HepG2 (cell line): Measurements from ENCODE around the gene FUT8. TPM values are rescaled to one million over a fixed set of nuclear protein-coding genes. Genes with fewer than 3 reads are reported as not detected.
A peak's percentile ranks its signal among the peaks of the same experiment; 100 is the strongest.

ENCODE experiments used
- ATAC-seq: fragments of 200-7000 bp; cut with Tn5 transposase; 3 replicates; pipeline ENCODE4 v1.9.1; 2020; ENCODE audit warnings: mild to moderate bottlenecking, moderate library complexity
- BruUV-seq: library from RNA; stranded (reverse); fragments of 400-500 nt; replicated peaks from 2 replicates; lab custom pipeline; 2021; lab: Mats Ljungman, UMichigan
- CTCF ChIA-PET: fragments of 300-600 bp; formaldehyde crosslinking; extraction: SDS; loops from one replicate; lab custom pipeline; 2021; ENCODE audit warnings: low total read pairs, inconsistent platforms, low intra/inter-chr PET ratio; lab: Yijun Ruan, JAX
- POLR2A ChIA-PET: fragments of 350-600 bp; sonication (Branson Sonifier 250); formaldehyde crosslinking; loops from one replicate; lab custom pipeline; 2020; ENCODE audit warnings: antibody characterized with exemption, inconsistent platforms; lab: Yijun Ruan, JAX
- DNase-seq: peaks from one replicate; pipeline ENCODE4 v3.0.0-alpha.2; 2015; ENCODE audit warnings: low spot score
- FAIRE-seq: peaks from 3 replicates; lab custom pipeline; 2011; peaks lifted over from hg19 to GRCh38; lab: Jason Lieb, UNC
- H2AFZ ChIP-seq: one replicate; pipeline ENCODE4 v1.6.1; 2011; ENCODE audit warnings: low read length, inconsistent platforms
- H3K27ac ChIP-seq: fragments of 300-600 bp; 3 replicates; pipeline ENCODE4 v1.8.0; 2011; ENCODE audit warnings: mixed run types, mild to moderate bottlenecking, mixed read lengths, low read length, inconsistent platforms; ENCODE audit not compliant: insufficient read depth; ENCODE audit errors: extremely low read length
- H3K27me3 ChIP-seq, 2 experiments: fragments of 200-600 bp in 1 of 2; 2 replicates in 1 of 2; 3 replicates in 1 of 2; pipeline versions ENCODE4 v1.6.0 to v1.8.0; 2011; ENCODE audit warnings: low read length in 2 of 2, mild to moderate bottlenecking in 2 of 2, moderate library complexity in 2 of 2, inconsistent platforms in 1 of 2; ENCODE audit not compliant: insufficient read depth in 2 of 2, control insufficient read depth in 1 of 2
- H3K36me3 ChIP-seq, 2 experiments: fragments of 200-600 bp in 1 of 2; replicated peaks in 1 of 2; 2 replicates in 1 of 2; 3 replicates in 1 of 2; pipeline versions ENCODE4 v1.5.1 to v1.8.0; 2011; ENCODE audit warnings: low read length in 2 of 2, inconsistent platforms in 1 of 2; ENCODE audit not compliant: insufficient read depth in 2 of 2, control insufficient read depth in 1 of 2
- H3K4me1 ChIP-seq: 2 replicates; pipeline ENCODE4 v1.5.1; 2012; ENCODE audit warnings: low read length, inconsistent platforms; ENCODE audit not compliant: insufficient read depth
- H3K4me2 ChIP-seq: 2 replicates; pipeline ENCODE4 v1.6.0; 2011; ENCODE audit warnings: low read depth, low read length, inconsistent platforms
- H3K4me3 ChIP-seq, 3 experiments: fragments of 200-600 bp in 1 of 3; sonication (generic), shearing (Covaris generic) in 1 of 3; replicated peaks in 1 of 3; 2 replicates each; pipeline ENCODE4 v1.5.1; 2011 to 2016; ENCODE audit warnings: low read length in 3 of 3, inconsistent platforms in 2 of 3, low read depth in 2 of 3, mild to moderate bottlenecking in 2 of 3, control low read depth in 1 of 3, mixed read lengths in 1 of 3; ENCODE audit not compliant: insufficient read depth in 1 of 3
- H3K79me2 ChIP-seq: one replicate; pipeline ENCODE4 v1.6.1; 2011; ENCODE audit warnings: low read length, inconsistent platforms; ENCODE audit not compliant: insufficient read depth
- H3K9ac ChIP-seq: 2 replicates; pipeline ENCODE4 v1.6.0; 2011; ENCODE audit warnings: mild to moderate bottlenecking, low read depth, low read length, inconsistent platforms; ENCODE audit not compliant: insufficient read depth
- H3K9me3 ChIP-seq: 2 replicates; pipeline ENCODE4 v1.5.1; 2012; ENCODE audit warnings: mild to moderate bottlenecking, low read length
- H4K20me1 ChIP-seq: 2 replicates; pipeline ENCODE4 v1.6.0; 2011; ENCODE audit warnings: inconsistent platforms, mild to moderate bottlenecking, low read length, moderate library complexity; ENCODE audit not compliant: insufficient read depth
- DPF2 ChIP-seq: sonication (generic); formaldehyde crosslinking; IDR thresholded peaks from 2 replicates; pipeline ENCODE4 v1.4.0; 2020; ENCODE audit warnings: mild to moderate bottlenecking, low read depth, missing genetic modification reagents, borderline replicate concordance
- HMG20B ChIP-seq: conservative IDR thresholded peaks from 2 replicates; pipeline ENCODE4 v1.6.1; 2016; ENCODE audit warnings: missing genetic modification reagents, missing compliant biosample characterization
- HNRNPUL1 ChIP-seq: fragments of 200-400 bp; formaldehyde crosslinking; IDR thresholded peaks from 2 replicates; pipeline ENCODE4 v1.6.1; 2017; ENCODE audit warnings: low read depth, mild to moderate bottlenecking, low read length, moderate library complexity
- HOXA3 ChIP-seq: sonication (generic); formaldehyde crosslinking; IDR thresholded peaks from 2 replicates; pipeline ENCODE4 v1.5.0; 2020; ENCODE audit warnings: missing genetic modification reagents
- IRX3 ChIP-seq: sonication (generic); formaldehyde crosslinking; IDR thresholded peaks from 2 replicates; pipeline ENCODE4 v1.8.1; 2023; ENCODE audit warnings: mild to moderate bottlenecking, low read depth, missing genetic modification reagents, borderline replicate concordance
- MTA1 ChIP-seq: sonication (generic); formaldehyde crosslinking; IDR thresholded peaks from 2 replicates; pipeline ENCODE4 v1.4.0; 2020; ENCODE audit warnings: missing genetic modification reagents, mild to moderate bottlenecking, borderline replicate concordance
- NFYB ChIP-seq: sonication (generic); formaldehyde crosslinking; IDR thresholded peaks from 2 replicates; pipeline ENCODE4 v1.4.0; 2020; ENCODE audit warnings: missing genetic modification reagents
- PRMT3 ChIP-seq: sonication (generic); formaldehyde crosslinking; IDR thresholded peaks from 2 replicates; pipeline ENCODE4 v1.8.1; 2022; ENCODE audit warnings: low read depth, mild to moderate bottlenecking, moderate library complexity, missing genetic modification reagents, borderline replicate concordance
- RXRB ChIP-seq: IDR thresholded peaks from 2 replicates; pipeline ENCODE4 v1.6.1; 2016; ENCODE audit warnings: borderline replicate concordance, missing genetic modification reagents, missing compliant biosample characterization
- ZNF121 ChIP-seq: sonication (generic); formaldehyde crosslinking; IDR thresholded peaks from 2 replicates; pipeline ENCODE4 v1.5.0; 2020; ENCODE audit warnings: mild to moderate bottlenecking, missing genetic modification reagents
- ZNF251 ChIP-seq: sonication (generic); formaldehyde crosslinking; IDR thresholded peaks from 2 replicates; pipeline ENCODE4 v1.9.0; 2021; ENCODE audit warnings: mild to moderate bottlenecking, missing genetic modification reagents
- ZNF260 ChIP-seq: sonication (generic); formaldehyde crosslinking; IDR thresholded peaks from 2 replicates; pipeline ENCODE4 v1.4.0; 2020; ENCODE audit warnings: missing genetic modification reagents, low read depth, mild to moderate bottlenecking, borderline replicate concordance
- ZNF530 ChIP-seq: sonication (generic); formaldehyde crosslinking; IDR thresholded peaks from 2 replicates; pipeline ENCODE4 v1.5.0; 2020; ENCODE audit warnings: low read depth, mild to moderate bottlenecking, missing genetic modification reagents
- ZNF761 ChIP-seq: sonication (generic); formaldehyde crosslinking; conservative IDR thresholded peaks from 2 replicates; pipeline ENCODE4 v1.4.0; 2020; ENCODE audit warnings: mild to moderate bottlenecking, missing genetic modification reagents
- WGBS: methylation state at CpG from one replicate; pipeline ENCODE4 v1.1.6; 2017; ENCODE audit warnings: low lambda C conversion rate; 5-methylcytosine and 5-hydroxymethylcytosine counted together
- in situ Hi-C: cut with HindIII; loops from 2 replicates; pipeline ENCODE4 v1.10.0; 2017; ENCODE audit warnings: low pct_unique_long_range_greater_than_20kb; ENCODE audit not compliant: extremely low pct_ligation_motif_present
- intact Hi-C: fragments of 100-400 bp; cut with micrococcal nuclease; formaldehyde crosslinking; loops from one replicate; pipeline ENCODE4 v1.10.0; 2022; ENCODE audit not compliant: unreplicated experiment
- polyA plus RNA-seq, 8 experiments: library from polyadenylated mRNA; depleted of rRNA in 3 of 8; stranded (reverse) in 7 of 8; unstranded in 1 of 8; fragments of >200 nt; fragmentation: Illumina TruSeq in 4 of 8; extraction: Trizol in 4 of 8; gene quantifications; 2 replicates each; pipeline versions ENCODE4 v1.2.1 to v1.2.3, GENCODE V29; 2011 to 2016; ENCODE audit warnings: low read depth in 4 of 8, missing spikeins in 1 of 8, mixed read lengths in 1 of 8; ENCODE audit not compliant: insufficient read depth in 1 of 8
- total RNA-seq, 5 experiments: library from RNA; depleted of rRNA; stranded (reverse); fragments of >200 nt; fragmentation: Illumina TruSeq; extraction: Trizol; gene quantifications; 2 replicates each; pipeline ENCODE4 v1.2.3, GENCODE V29; 2016; ENCODE audit warnings: low read depth in 1 of 5
- TF ChIP-seq, protein P1 (sequence below): sonication (generic); formaldehyde crosslinking; IDR thresholded peaks from 2 replicates; pipeline ENCODE4 v1.4.0; 2020; ENCODE audit warnings: missing genetic modification reagents
- TF ChIP-seq, protein P2 (sequence below): IDR thresholded peaks from 2 replicates; pipeline ENCODE4 v1.6.1; 2016; ENCODE audit warnings: low read depth, borderline replicate concordance

The FUT8 gene
- total and polyA plus RNA-seq, 2 of the 13 experiments (the other 11 are each of a cell fraction or from before 2014, with no cell fraction given): 9.3 to 17.5 TPM

- no peaks in the 10 kb centered on the region for H3K36me3 ChIP-seq
- no peak overlapping the region for H3K9ac ChIP-seq
- DNase-seq: no peak
- CTCF ChIA-PET: interaction anchor here (2.8 kb wide), 1 partner anchor 414 kb away, joined by 10 read pairs; no protein-coding TSS in a partner anchor
- no peak for TF ChIP-seq ZNF761 (CRISPR knock-in tag)
- peak; percentile 58 for TF ChIP-seq ZNF121
- H3K4me2 ChIP-seq: peak overlapping the region; percentile 99; the same call in 1 of the 2 replicates
- H3K27ac ChIP-seq: no peak overlapping the region
- in situ Hi-C loops: loop anchor here (5.0 to 10.0 kb wide), 3 partner anchors 183 to 544 kb away; no protein-coding TSS in a partner anchor
- no peak for ATAC-seq
- no peak overlapping the region; a peak in 1 of 6 replicates for H3K4me3 ChIP-seq
- intact Hi-C loops: loop anchor here (1.0 to 10.0 kb wide), 2 partner anchors 246 to 664 kb away; no protein-coding TSS in a partner anchor
- BruUV-seq: no TSS peak
- no peak for FAIRE-seq
- peaks cover 11% of the 10 kb centered on the region for H3K79me2 ChIP-seq
- POLR2A ChIA-PET: interaction anchor here (1.4 to 2.7 kb wide), 7 partner anchors 75 to 184 kb away, joined by 3 to 26 read pairs (median 8); no protein-coding TSS in a partner anchor
- no peaks in the 10 kb centered on the region for H3K27me3 ChIP-seq
- H2AFZ ChIP-seq: no peak overlapping the region
- no peaks in the 10 kb centered on the region for H4K20me1 ChIP-seq
- 93% methylated on average over 2 of the region's 2 CpGs for WGBS
- H3K9me3 ChIP-seq: no peaks in the 10 kb centered on the region
- peaks cover 19% of the 10 kb centered on the region for H3K4me1 ChIP-seq
Measured at GRCh38 chr14:65410640-65411039, 1.9 kb upstream of the FUT8 start.

DNA sequence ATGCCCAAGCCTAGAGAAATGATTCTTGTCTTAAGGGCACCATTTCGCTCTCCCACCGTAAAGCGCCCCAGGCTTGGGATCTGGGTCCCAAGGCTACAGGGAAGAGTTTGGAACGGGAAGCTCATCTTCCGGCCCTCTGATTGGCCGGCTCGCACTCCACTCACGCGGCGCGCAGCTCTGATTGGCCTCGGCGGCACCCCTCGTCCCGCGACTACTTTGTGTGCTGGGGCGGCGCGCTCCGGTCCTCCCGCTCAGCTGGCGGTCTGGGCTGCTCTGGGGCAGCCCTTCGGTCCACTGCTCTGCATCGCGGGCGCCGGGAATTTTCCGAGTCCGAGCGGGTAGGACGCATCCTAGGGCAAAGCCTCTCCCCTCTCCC is 886 bp upstream of the FUT8 start:
- Histone ChIP-seq H2AFZ (peak overlapping the region; percentile 61), H3K9me3 (no peaks in the 10 kb centered on the region), H3K79me2 (peaks cover 16% of the 10 kb centered on the region), H3K4me3 (peak overlapping the region; percentile 70 to 94 (median 86)), H4K20me1 (no peaks in the 10 kb centered on the region), H3K27me3 (no peaks in the 10 kb centered on the region), H3K27ac (peak overlapping the region; percentile 59), H3K36me3 (no peaks in the 10 kb centered on the region), H3K9ac (peak overlapping the region; percentile 77), H3K4me1 (peaks cover 23% of the 10 kb centered on the region), H3K4me2 (peak overlapping the region; percentile 99)
- in situ Hi-C loops (loop anchor here (5.0 to 10.0 kb wide), 3 partner anchors 184 to 543 kb away; no protein-coding TSS in a partner anchor), intact Hi-C loops (loop anchor here (1.0 to 10.0 kb wide), 4 partner anchors 185 to 663 kb away; no protein-coding TSS in a partner anchor)
- POLR2A ChIA-PET: interaction anchor here (0.6 to 2.7 kb wide), 19 partner anchors 11 to 309 kb away, joined by 3 to 26 read pairs (median 5); partner anchors contain the start of gene MAX
- CTCF ChIA-PET: interaction anchor here (1.3 to 2.8 kb wide), 2 partner anchors 189 to 413 kb away, joined by 3 to 10 read pairs; no protein-coding TSS in a partner anchor
- ATAC-seq: peak; percentile 86
- BruUV-seq: no TSS peak
- peak; percentile 86 for DNase-seq
- peak; percentile 68 for FAIRE-seq
- under 1% methylated on average over 11 of the region's 31 CpGs for WGBS
- no peak for TF ChIP-seq ZNF251
- no peak for TF ChIP-seq HNRNPUL1
- TF ChIP-seq, protein P1, sequence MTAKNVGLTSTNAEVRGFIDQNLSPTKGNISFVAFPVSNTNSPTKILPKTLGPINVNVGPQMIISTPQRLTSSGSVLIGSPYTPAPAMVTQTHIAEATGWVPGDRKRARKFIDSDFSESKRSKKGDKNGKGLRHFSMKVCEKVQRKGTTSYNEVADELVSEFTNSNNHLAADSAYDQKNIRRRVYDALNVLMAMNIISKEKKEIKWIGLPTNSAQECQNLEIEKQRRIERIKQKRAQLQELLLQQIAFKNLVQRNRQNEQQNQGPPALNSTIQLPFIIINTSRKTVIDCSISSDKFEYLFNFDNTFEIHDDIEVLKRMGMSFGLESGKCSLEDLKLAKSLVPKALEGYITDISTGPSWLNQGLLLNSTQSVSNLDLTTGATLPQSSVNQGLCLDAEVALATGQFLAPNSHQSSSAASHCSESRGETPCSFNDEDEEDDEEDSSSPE (CRISPR knock-in tag): peak; percentile 55; the same call in 1 of the 2 replicates
- no peak for TF ChIP-seq ZNF260 (CRISPR knock-in tag)
- TF ChIP-seq HOXA3 (CRISPR knock-in tag): peak; percentile 25; the same call in 1 of the 2 replicates
- no peak for TF ChIP-seq PRMT3
- TF ChIP-seq HMG20B (CRISPR knock-in tag): peak; percentile 61; the same call in 1 of the 2 replicates
- TF ChIP-seq RXRB: peak; percentile 41; the same call in 1 of the 2 replicates
- TF ChIP-seq DPF2: no peak
- TF ChIP-seq ZNF530 (CRISPR knock-in tag): no peak
- TF ChIP-seq, protein P2, sequence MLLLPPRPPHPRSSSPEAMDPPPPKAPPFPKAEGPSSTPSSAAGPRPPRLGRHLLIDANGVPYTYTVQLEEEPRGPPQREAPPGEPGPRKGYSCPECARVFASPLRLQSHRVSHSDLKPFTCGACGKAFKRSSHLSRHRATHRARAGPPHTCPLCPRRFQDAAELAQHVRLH (CRISPR knock-in tag): 0 out of 2 replicates have a peak, but pooled peaks have one; percentile 13
- no peak for TF ChIP-seq IRX3
- no peak for TF ChIP-seq MTA1 (CRISPR knock-in tag)
- peak; percentile 98 for TF ChIP-seq NFYB (CRISPR knock-in tag)
